Colon (tissue), 2 donors: ENCODE measurements around the gene RPN2.

Experiments
- FAIRE-seq: peaks from 2 replicates; lab custom pipeline; 2012; peaks lifted over from hg19 to GRCh38; lab: Jason Lieb, UNC
- donor health status: control.
- donor health status: control.

The RPN2 gene

DNA sequence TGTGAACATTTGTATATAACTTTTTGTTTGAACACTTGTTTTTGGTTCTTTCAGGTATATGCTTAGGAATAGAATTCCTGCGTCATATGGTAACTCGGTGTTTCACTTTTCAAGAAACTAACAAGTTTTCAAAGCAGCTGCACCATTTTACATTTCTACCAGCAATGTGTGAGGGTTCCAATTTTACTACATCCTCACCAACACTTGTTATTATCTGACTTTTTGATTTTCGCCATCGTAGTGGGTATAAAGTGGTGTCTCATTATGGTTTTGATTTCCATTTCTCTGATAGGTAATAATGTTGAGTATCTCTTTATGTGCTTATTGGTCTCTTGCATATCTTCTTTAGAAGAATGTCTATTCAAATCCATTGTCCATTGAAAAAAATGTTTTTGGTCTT, 39.8 kb downstream of the RPN2 start:
- FAIRE-seq = no peak

- no peak for FAIRE-seq
These were observed 40.9 kb downstream of the RPN2 start for GRCh38 chr20:37219751-37220668.

- FAIRE-seq = no peak
These were observed 41.6 kb downstream of the RPN2 start for GRCh38 chr20:37220731-37221130.

DNA sequence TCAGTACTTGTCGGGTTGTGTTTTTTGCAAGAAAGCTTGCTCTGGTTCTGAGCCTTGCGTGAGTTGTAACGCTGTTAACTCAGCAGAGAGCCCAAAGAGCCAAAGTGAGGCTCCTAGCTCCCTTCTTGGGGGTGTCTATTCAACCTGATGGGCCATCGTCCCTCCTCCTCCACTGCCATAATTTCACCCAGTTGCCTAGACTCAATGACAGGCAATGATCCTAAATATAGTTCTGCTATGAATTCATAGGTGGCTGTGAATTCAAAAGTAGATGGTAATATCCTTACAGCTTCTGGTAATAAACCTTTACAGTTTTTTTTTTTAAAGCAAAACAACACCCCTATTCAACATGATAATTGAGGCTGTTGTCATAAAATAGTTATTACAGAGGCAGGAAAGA, 43.0 kb downstream of the RPN2 start:
- FAIRE-seq = no peak

GRCh38 chr20:37223053-37223452, 43.9 kb downstream of the RPN2 start:
- no peak for FAIRE-seq

- no peak for FAIRE-seq
These were observed 46.0 kb downstream of the RPN2 start for GRCh38 chr20:37225146-37225545.

GRCh38 chr20:37226889-37227288, 47.8 kb downstream of the RPN2 start:
- FAIRE-seq = no peak

GRCh38 chr20:37228082-37228481, 49.0 kb downstream of the RPN2 start:
- FAIRE-seq = no peak

GRCh38 chr20:37228656-37229055, 49.5 kb downstream of the RPN2 start:
- no peak for FAIRE-seq

DNA sequence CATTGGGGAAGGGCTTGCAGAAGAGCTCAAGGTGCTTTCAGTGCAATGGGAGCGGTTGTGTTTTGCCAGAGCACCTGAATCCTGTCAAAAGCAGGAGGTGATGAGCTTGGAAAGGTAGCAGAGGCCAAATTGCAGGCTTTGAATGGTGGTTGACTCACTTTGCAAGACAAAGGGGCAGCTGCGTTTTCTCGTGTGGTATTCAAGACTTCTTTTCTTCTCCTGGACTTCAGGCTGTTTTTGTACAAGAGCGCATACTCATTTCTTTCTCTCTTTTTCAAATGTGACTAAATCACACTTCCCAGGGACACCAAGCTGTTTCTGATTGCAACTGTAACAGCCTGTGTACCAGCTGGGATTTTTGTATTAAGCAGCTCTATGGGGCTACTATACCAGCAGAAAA, 50.2 kb downstream of the RPN2 start:
- no peak for FAIRE-seq

DNA sequence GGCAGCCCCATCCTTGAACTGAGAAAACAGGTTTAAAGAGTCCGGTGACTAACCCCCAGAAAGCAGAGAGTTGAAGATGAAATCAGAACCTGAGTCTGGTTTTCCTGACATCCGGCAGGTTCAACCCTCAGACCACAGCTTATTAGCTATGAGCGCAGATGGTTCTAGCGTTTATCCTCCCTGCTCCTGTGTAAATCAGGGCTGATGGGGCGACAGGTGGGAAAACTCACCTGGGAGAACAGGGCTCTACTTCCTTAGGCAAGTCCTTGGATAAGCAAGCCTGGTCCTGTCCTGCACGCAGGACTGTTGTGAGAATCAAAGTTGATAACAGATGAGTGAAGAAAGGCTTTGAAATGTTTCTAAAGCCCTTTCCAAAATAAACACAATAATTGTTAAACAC, 51.1 kb downstream of the RPN2 start:
- no peak for FAIRE-seq

GRCh38 chr20:37231947-37232630, 53.0 kb downstream of the RPN2 start:
- FAIRE-seq = no peak

GRCh38 chr20:37233548-37234253, 54.6 kb downstream of the RPN2 start:
- no peak for FAIRE-seq

- FAIRE-seq = no peak
These were observed 55.1 kb downstream of the RPN2 start for GRCh38 chr20:37234254-37234581.

GRCh38 chr20:37235065-37235464, 55.9 kb downstream of the RPN2 start:
- no peak for FAIRE-seq

- FAIRE-seq = no peak
These were observed 57.3 kb downstream of the RPN2 start for GRCh38 chr20:37236462-37236861.

GRCh38 chr20:37237656-37238055, 58.5 kb downstream of the RPN2 start:
- no peak for FAIRE-seq

DNA sequence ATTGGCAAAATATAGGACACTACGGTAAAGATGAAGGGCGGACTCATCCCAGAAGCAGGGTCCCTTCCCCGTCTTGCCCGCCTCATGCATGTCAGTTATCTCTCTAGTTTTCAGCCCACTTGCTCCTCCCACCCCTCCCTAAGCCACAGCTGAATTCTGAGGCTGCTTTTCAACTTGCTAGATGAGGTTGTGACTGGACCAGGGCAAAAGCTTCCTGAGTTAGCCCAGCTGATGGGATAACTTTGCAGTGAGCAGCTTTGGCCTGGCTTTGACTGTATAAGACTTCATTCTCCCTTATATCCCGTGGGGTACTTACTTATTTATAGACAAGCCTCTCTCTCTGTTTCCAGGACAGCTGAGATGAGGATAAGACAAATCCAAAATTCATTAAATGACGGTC, 59.3 kb downstream of the RPN2 start:
- FAIRE-seq = no peak

DNA sequence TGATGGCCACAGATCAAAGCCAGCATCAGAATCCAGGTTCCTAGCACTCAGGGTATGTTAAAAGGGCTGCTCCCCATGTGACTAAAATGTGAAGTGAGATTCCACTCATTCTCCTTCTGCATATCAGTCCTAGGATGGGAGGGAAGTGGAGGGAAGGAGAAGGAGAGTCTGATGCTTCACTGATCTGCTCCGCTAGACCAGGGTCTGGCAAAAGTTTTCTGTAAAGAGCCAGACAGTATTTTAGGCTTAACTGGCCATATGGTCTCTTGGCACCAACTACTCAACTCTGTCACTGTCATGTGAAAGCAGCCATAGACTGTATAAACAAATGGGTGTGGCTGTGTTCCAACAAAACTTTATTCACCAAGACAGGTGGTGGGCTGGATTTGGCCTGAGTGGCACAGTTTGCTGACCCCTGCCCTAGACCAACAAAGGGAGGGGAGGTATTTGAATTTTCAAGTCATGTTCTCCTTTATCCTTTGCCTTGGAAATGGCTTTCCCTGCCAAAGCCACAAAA, 59.9 kb downstream of the RPN2 start:
- FAIRE-seq = no peak

- no peak for FAIRE-seq
These were observed 61.4 kb downstream of the RPN2 start for GRCh38 chr20:37240337-37241067.

DNA sequence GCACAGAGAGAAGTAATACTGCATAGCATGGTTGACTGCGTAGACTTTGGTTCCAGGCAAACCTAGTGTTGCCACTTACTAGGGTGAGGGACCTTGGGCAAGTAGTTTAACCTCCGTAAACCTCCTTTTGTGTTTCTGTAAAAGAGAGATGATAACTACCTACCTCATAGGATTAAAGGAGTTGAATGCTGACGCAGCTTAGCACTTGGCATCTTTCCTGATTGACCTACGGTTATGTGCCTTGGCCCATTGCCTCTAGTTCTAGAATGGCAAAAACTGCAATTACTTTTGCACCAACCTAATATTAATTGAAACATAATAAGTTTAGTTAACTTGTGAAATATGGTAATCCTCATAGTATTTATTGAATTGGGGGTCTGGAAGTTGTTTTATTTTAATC, 63.4 kb downstream of the RPN2 start:
- no peak for FAIRE-seq
